GM20000 (cell line): Measurements from ENCODE around the gene POC1A.
A peak's percentile ranks its signal among the peaks of the same experiment; 100 is the strongest.

Experiments used
- DNase-seq: peaks from one replicate; pipeline ENCODE4 v3.0.0; 2012; ENCODE audit warnings: low spot score
- CTCF ChIP-seq: IDR thresholded peaks from 2 replicates; pipeline ENCODE4 v1.5.1; 2012; ENCODE audit warnings: mild to moderate bottlenecking, control low read depth; ENCODE audit errors: extremely low read depth, missing control alignments

The POC1A gene

GRCh38 chr3:52090933-52091468 is 63.2 kb downstream of the POC1A start:
- DNase-seq: no peak
- TF ChIP-seq CTCF: no peak

DNA sequence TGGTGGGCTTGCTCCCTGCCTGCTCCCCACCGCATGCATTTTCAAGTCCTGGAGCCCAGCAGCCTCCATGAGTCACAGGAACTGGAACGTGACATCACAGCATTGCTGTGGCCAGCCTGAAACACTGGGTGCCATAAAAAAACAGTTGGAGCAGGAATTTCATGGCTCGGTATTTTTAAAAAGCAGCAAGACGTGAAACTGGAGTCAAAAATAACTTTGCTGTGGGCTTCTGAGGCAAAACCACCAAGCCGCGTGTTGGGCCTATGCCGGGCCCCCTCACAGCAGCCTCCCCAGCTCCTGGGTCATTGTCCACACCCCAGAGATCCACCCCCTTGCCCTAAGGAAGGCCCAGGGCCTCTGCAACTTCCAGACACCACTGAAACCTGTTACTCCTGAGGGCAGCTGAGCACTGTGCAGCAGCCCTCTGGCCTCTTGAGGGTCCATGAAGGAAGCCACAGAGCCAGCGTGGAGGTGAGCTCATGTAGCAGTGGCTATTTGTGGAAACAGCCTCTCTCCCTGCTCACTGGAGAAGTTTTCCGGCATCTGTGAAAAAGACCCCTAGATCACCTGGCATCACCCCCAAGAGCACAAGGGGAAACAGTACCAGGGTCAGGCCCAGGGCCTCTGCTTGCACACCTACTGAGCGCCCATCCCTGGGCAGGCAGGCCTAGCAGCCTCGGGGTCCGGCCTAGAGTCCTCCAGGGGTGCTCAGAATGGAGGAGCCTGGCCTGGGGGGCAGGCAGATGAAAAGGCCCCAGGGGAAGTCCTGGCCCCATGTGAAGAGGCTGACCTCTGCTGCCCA is 63.9 kb downstream of the POC1A start:
- no peak for TF ChIP-seq CTCF

DNA sequence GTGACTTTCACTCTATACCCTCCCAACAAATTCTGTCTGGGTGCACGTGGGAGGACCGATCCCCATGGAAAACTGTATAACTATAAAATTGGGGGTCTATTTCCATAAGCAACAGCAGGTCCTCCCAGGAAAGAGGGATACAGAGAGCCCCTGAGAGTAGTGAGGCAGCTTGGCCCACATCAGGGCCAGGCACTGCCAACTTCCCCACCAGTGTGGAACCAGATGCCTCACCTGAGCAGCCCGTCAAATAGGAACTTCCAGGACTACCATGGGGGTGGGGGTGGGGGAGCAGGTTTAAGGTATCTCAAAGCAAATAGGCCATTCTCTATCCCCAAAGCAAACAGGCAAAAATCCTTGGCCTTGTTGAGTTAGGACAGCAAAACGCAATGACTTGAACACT is 64.5 kb downstream of the POC1A start:
- no peak for DNase-seq
- no peak for TF ChIP-seq CTCF

More for the DNA sequence above, 63.9 kb downstream of the POC1A start:
- DNase-seq: no peak

DNA sequence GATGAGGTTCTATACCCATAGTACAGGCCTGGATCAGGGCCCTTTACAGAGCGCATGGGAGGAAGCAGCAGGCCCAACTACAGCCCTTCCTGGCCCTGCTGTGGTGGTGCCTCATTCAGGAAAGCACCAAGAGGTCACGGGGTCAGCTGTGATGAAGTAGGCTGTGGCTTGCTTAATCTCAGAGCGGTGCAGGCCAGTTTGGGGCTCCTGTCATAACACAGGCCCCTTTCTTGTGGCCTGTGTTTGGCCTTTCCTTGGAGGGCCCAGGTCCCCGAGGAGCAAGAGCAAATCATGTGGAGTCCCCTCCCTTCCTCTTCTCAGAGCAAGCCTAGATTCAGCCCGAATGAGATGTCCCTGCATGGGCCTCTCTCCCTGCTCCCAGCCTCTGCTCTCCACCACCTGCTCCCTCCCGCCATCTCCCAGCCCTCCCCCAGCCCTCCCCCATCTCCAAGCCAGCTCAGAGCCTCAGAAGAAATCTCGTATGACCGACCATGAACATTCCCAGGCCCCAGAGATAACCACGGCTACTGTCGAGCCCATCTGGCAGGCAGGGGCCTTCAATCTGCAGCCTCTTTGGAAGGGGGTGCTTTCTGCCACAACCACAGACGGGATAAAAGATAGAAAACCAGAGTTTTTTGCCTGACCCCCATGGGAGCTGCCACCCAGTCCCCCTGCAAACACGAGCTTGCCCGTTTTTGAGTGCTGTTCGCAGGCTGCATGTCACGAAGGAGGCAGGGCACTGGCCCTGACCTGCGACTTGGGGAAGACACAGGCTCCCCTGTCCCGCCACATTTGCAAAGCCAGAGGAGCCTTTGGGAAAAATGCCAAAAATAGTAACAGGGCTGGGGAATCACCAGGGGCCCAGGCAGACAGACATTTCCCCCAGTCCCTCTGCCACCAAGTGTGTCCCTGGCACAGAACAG is 65.5 kb downstream of the POC1A start:
- no peak for TF ChIP-seq CTCF
- DNase-seq: peak; percentile 28

DNA sequence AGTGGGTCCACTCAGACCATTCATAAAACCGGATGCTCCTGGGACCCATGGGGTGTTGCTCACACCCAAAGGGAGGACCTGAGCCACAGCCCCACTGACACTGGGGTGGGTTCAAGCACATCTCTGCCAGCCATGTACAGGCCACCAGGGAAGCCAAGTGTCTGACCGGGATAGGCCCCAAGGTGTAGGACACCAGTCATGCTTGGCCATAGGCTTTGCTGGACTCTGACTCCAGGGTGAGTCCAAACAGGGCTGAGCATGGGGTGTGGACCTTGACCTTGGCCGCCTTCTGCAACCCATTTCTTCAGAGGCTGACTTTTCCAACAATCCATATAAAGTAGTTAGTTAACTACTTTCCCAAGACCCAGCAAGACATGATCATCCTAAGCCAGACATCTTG is 66.5 kb downstream of the POC1A start:
- DNase-seq: no peak
- TF ChIP-seq CTCF: no peak

GRCh38 chr3:52086976-52087663 is 67.1 kb downstream of the POC1A start:
- peak; percentile 42 for DNase-seq
- TF ChIP-seq CTCF: no peak
